AG04450 (cell line): ENCODE results near the gene MRRF. TPM values are rescaled to one million over a fixed set of nuclear protein-coding genes. Genes with fewer than 3 reads are reported as not detected.
A peak's percentile ranks its signal among the peaks of the same experiment; 100 is the strongest.
"Not testable (repeated sequence)": the region's sequence is repeated elsewhere in the genome, so short reads cannot be mapped to it uniquely, and the experiment has no call there.

Experiments used
- CTCF ChIA-PET: fragments of 300-600, 350-600 bp; formaldehyde crosslinking; extraction: SDS; loops from one replicate; lab custom pipeline; 2022; ENCODE audit warnings: antibody characterized with exemption, inconsistent platforms; lab: Charles Lee
- POLR2A ChIA-PET: fragments of 350-600 bp; formaldehyde crosslinking; extraction: SDS; loops from one replicate; lab custom pipeline; 2021; ENCODE audit warnings: antibody characterized with exemption, inconsistent platforms; lab: Yijun Ruan, JAX
- DNase-seq: peaks from one replicate; pipeline ENCODE4 v3.0.0-alpha.2; 2011; ENCODE audit warnings: low read depth, low spot score
- H3K27ac ChIP-seq: one replicate; pipeline ENCODE4 v1.5.1; 2012; ENCODE audit warnings: low read depth, low read length, control low read depth
- H3K27me3 ChIP-seq: one replicate; pipeline ENCODE4 v1.6.0; 2012; ENCODE audit warnings: low read length; ENCODE audit not compliant: control insufficient read depth, insufficient read depth
- H3K4me3 ChIP-seq: 2 replicates; pipeline ENCODE4 v1.5.1; 2011; ENCODE audit warnings: mild to moderate bottlenecking, low read depth, low read length, control low read depth
- H3K9me3 ChIP-seq: 2 replicates; pipeline ENCODE4 v1.5.1; 2012; ENCODE audit warnings: low read length; ENCODE audit not compliant: control insufficient read depth, insufficient read depth
- polyA plus RNA-seq: library from polyadenylated mRNA; depleted of rRNA; stranded (reverse); fragments of >200 nt; gene quantifications from 2 replicates; pipeline ENCODE4 v1.2.3, GENCODE V29; 2011
- TF ChIP-seq, protein P1 (sequence below): IDR thresholded peaks from 2 replicates; pipeline ENCODE4 v1.5.1; 2011; ENCODE audit warnings: low read depth, low read length, control low read depth, inconsistent platforms

Gene MRRF
- polyA plus RNA-seq, 1 experiment = 50.1 TPM

DNA sequence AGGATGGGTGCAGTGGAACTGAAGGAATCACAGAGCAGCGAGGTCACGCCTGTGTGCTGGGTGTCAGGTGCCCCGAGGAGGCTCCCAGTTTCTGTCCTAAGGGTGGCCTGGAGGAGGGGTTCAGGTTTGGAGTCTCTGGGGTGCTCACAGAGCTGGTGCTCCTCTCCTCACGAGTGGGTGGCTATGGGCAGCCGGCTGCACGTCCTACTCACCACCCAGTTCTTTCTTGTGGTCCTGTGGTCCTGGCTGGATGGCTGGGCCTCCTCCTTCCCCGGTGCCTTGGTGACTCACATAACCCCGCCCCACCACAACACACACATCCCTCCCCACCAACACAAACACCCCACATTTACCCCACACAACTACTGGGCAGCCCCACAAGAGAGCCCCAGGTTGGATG, 96.2 kb downstream of the MRRF start:
- H3K27ac ChIP-seq = peak overlapping the region; percentile 52
- DNase-seq = no peak
- TF ChIP-seq, protein P1, sequence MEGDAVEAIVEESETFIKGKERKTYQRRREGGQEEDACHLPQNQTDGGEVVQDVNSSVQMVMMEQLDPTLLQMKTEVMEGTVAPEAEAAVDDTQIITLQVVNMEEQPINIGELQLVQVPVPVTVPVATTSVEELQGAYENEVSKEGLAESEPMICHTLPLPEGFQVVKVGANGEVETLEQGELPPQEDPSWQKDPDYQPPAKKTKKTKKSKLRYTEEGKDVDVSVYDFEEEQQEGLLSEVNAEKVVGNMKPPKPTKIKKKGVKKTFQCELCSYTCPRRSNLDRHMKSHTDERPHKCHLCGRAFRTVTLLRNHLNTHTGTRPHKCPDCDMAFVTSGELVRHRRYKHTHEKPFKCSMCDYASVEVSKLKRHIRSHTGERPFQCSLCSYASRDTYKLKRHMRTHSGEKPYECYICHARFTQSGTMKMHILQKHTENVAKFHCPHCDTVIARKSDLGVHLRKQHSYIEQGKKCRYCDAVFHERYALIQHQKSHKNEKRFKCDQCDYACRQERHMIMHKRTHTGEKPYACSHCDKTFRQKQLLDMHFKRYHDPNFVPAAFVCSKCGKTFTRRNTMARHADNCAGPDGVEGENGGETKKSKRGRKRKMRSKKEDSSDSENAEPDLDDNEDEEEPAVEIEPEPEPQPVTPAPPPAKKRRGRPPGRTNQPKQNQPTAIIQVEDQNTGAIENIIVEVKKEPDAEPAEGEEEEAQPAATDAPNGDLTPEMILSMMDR = no peak
- POLR2A ChIA-PET = no interaction called here
- H3K27me3 ChIP-seq = no peaks in the 10 kb centered on the region
- CTCF ChIA-PET = interaction anchor here (1.0 kb wide), 2 partner anchors 10 to 215 kb away, joined by 3 read pairs; no protein-coding TSS in a partner anchor
- H3K9me3 ChIP-seq = no peaks in the 10 kb centered on the region
- H3K4me3 ChIP-seq = no peak overlapping the region

DNA sequence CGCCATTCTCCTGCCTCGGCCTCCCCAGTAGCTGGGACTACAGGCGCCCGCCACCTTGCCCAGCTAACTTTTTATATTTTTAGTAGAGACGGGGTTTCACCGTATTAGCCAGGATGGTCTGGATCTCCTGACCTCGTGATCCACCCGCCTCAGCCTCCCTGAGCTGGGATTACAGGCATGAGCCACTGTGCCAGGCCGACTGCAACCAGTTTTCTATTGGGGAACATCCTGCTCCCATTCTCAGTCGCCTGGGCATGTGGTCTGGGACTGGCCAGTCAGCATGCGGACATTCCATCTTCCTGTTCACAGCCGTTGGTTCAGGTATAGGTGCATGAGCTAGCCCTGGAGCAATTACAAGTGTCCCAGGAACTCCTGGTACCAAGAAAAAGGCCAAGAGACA, 98.4 kb downstream of the MRRF start:
- CTCF ChIA-PET = interaction anchor here (1.1 to 2.0 kb wide), 4 partner anchors 10 to 264 kb away, joined by 3 to 9 read pairs (median 4); no protein-coding TSS in a partner anchor
- POLR2A ChIA-PET = interaction anchor here (1.6 kb wide), 1 partner anchor 31 kb away, joined by 5 read pairs; no protein-coding TSS in a partner anchor
- not testable (repeated sequence) for H3K4me3 ChIP-seq, H3K27me3 ChIP-seq, H3K9me3 ChIP-seq, DNase-seq, H3K27ac ChIP-seq

GRCh38 chr9:122364117-122364782, 99.6 kb downstream of the MRRF start:
- DNase-seq = no peak
- Histone ChIP-seq H3K27ac (peak overlapping the region; percentile 68), H3K4me3 (no peak overlapping the region), H3K9me3 (peaks cover 7% of the 10 kb centered on the region), H3K27me3 (no peaks in the 10 kb centered on the region)
- TF ChIP-seq, protein P1 = no peak
- ChIA-PET POLR2A (interaction anchor here (1.6 to 3.3 kb wide), 2 partner anchors 11 to 30 kb away, joined by 5 to 13 read pairs; no protein-coding TSS in a partner anchor), CTCF (interaction anchor here (1.5 to 1.7 kb wide), 2 partner anchors 8 to 14 kb away, joined by 4 to 5 read pairs; no protein-coding TSS in a partner anchor)

DNA sequence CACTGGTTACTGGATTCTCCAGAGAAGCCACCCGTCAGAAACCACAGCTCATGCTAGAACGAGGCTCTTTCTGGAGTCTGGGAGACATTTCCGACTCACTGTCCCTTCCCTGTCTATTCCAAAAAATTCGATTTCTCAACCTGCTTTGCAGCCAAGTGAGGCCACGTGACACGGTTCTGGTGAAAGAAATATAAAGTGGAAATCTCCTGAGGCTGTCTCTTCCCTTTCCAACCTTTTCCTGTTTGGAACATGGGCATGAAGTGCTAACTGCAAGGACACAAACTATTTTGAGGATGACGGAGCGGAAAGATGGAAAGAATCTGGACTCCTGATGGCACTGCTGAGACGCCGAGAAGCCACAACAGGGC, 100.1 kb downstream of the MRRF start:
- H3K27ac ChIP-seq = peak overlapping the region; percentile 34
- CTCF ChIA-PET = interaction anchor here (1.5 to 1.7 kb wide), 2 partner anchors 8 to 14 kb away, joined by 4 to 5 read pairs; no protein-coding TSS in a partner anchor

DNA sequence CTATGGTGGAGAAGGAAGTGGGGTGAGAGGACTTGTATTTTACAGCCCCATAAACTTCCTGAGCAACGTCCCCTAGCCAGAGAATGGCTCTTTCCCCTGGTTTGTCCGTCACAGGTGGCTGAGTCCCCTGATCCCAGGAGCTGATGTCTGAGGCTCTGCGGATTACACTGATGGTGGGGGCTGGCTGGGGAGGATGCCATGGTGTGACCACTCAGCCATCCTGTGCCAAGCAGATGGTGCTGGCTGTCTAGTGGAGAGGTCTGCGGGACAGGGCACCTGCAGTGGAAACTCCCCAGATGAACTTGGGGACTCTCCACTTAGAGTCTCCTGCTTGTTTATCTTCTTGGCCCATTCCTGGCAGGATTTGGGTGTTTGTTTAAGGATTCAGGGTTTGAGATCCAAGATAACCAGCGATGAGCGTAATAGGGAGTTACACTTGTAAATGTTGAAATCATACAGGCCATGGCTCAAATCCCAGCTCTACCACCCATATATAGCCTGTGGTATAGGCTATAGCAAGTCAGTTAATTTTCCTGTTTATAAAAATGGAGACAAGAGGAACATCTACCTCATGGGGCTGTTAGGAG, 101.5 kb downstream of the MRRF start:
- peak overlapping the region; percentile 21 for H3K27ac ChIP-seq
- H3K4me3 ChIP-seq = no peak overlapping the region
- H3K9me3 ChIP-seq = peaks cover 10% of the 10 kb centered on the region
- TF ChIP-seq, protein P1 = no peak
- no peak for DNase-seq
- ChIA-PET CTCF (interaction anchor here (0.6 to 1.8 kb wide), 8 partner anchors 9 to 443 kb away, joined by 3 to 4 read pairs (median 3); no protein-coding TSS in a partner anchor), POLR2A (interaction anchor here (0.6 to 3.3 kb wide), 2 partner anchors 9 to 62 kb away, joined by 4 to 13 read pairs; no protein-coding TSS in a partner anchor)
- H3K27me3 ChIP-seq = no peaks in the 10 kb centered on the region

More for the DNA sequence above, 100.1 kb downstream of the MRRF start:
- Histone ChIP-seq H3K9me3 (peaks cover 10% of the 10 kb centered on the region), H3K4me3 (no peak overlapping the region), H3K27me3 (no peaks in the 10 kb centered on the region)
- TF ChIP-seq, protein P1 = no peak
- DNase-seq = no peak
- POLR2A ChIA-PET = interaction anchor here (3.3 kb wide), 1 partner anchor 11 kb away, joined by 13 read pairs; no protein-coding TSS in a partner anchor
